ENCODE results near the gene ZBTB16. TPM values are rescaled to one million over a fixed set of nuclear protein-coding genes. Genes with fewer than 3 reads are reported as not detected.

The ZBTB16 gene
- total and polyA plus RNA-seq, 4 donors = 32.9 to 283 (median 74.5) TPM

DNA sequence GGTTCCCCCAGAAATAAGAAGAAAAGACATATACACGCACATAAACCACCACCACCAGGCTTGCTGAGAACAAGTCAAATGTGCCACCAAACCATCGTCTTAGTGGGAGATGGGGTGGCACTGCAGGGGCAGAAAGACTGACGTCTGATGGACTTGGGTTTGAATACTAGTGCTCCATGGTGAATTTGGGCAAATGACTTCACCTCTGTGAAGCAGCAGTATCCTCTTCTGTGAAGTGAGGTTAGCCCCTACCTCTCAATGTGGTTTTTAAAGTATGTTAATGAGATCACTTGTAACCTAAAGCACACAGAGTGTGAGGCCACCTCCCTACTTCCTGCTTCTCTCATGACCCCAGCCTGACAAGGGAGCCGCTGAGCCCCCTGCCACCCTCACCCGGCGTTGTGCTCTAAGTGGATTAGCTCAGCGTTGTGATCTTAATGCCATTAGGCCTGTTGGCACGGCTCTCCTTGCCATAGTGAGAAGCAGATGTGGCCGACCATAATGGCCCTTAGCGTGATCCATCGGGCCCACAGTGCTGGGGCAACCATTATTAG, 14.4 kb downstream of the ZBTB16 start:
- WGBS, 2 donors = 70% methylated on average over 11 of the region's 11 CpGs
- ATAC-seq (ENCODE audit: low FRiP score) (no peak), DNase-seq (no peak)
- peaks cover 2 to 25% of the 10 kb centered on the region in 2 donors for H3K4me1 ChIP-seq (ENCODE audit: control insufficient read depth in 1 of 2, insufficient read depth in 2 of 2, low read length in 2 of 2)
- no peaks in the 10 kb centered on the region for H3K27me3 ChIP-seq (ENCODE audit: control insufficient read depth in 1 of 2, insufficient read depth in 2 of 2, low read length in 1 of 2)
- H3K9me3 ChIP-seq (ENCODE audit: control insufficient read depth, low read length) = no peaks in the 10 kb centered on the region
- no peak overlapping the region for H3K4me3 ChIP-seq (ENCODE audit: low read length in 2 of 2)
- peak overlapping the region in 1 of 2 donors; percentile 68 for H3K27ac ChIP-seq (ENCODE audit: low read depth in 1 of 2, low read length in 2 of 2)
- intact Hi-C loops (cut with DNase I) = no loop called here
- H3K36me3 ChIP-seq (ENCODE audit: control insufficient read depth in 1 of 2, insufficient read depth in 2 of 2, low read length in 1 of 2) = peaks cover 5 to 6% of the 10 kb centered on the region in 2 donors

GRCh38 chr11:114074546-114075343, 15.2 kb downstream of the ZBTB16 start:
- ATAC-seq (ENCODE audit: low FRiP score) = no peak
- intact Hi-C loops (cut with DNase I) = loop anchor here in 1 of 2 donors (5.0 kb wide), 1 partner anchor 103 kb away; no protein-coding TSS in a partner anchor
- Histone ChIP-seq H3K9me3 (ENCODE audit: control insufficient read depth, low read length) (no peaks in the 10 kb centered on the region), H3K4me3 (ENCODE audit: low read length in 2 of 2) (no peak overlapping the region), H3K4me1 (ENCODE audit: control insufficient read depth in 1 of 2, insufficient read depth in 2 of 2, low read length in 2 of 2) (peaks cover 2 to 25% of the 10 kb centered on the region in 2 donors), H3K36me3 (ENCODE audit: control insufficient read depth in 1 of 2, insufficient read depth in 2 of 2, low read length in 1 of 2) (peaks cover 4 to 5% of the 10 kb centered on the region in 2 donors), H3K27me3 (ENCODE audit: control insufficient read depth in 1 of 2, insufficient read depth in 2 of 2, low read length in 1 of 2) (no peaks in the 10 kb centered on the region), H3K27ac (ENCODE audit: low read depth in 1 of 2, low read length in 2 of 2) (peak overlapping the region; percentile 5 to 45)
- DNase-seq = no peak
- WGBS, 2 donors = 74 to 80% methylated on average over 21 of the region's 21 CpGs

- ATAC-seq (ENCODE audit: low FRiP score) (no peak), DNase-seq (no peak)
- intact Hi-C loops (cut with DNase I) = loop anchor here in 1 of 2 donors (5.0 kb wide), 1 partner anchor 102 kb away; no protein-coding TSS in a partner anchor
- Histone ChIP-seq H3K4me3 (ENCODE audit: low read length in 2 of 2) (no peak overlapping the region), H3K4me1 (ENCODE audit: control insufficient read depth in 1 of 2, insufficient read depth in 2 of 2, low read length in 2 of 2) (peaks cover 2 to 24% of the 10 kb centered on the region in 2 donors), H3K9me3 (ENCODE audit: control insufficient read depth, low read length) (no peaks in the 10 kb centered on the region), H3K36me3 (ENCODE audit: control insufficient read depth in 1 of 2, insufficient read depth in 2 of 2, low read length in 1 of 2) (peaks cover 4 to 5% of the 10 kb centered on the region in 2 donors), H3K27ac (ENCODE audit: low read depth in 1 of 2, low read length in 2 of 2) (peak overlapping the region; percentile 5 to 45), H3K27me3 (ENCODE audit: control insufficient read depth in 1 of 2, insufficient read depth in 2 of 2, low read length in 1 of 2) (no peaks in the 10 kb centered on the region)
- 89 to 93% methylated on average over 6 of the region's 6 CpGs for WGBS, 2 donors
Observed at GRCh38 chr11:114075344-114075610, 15.8 kb downstream of the ZBTB16 start.

DNA sequence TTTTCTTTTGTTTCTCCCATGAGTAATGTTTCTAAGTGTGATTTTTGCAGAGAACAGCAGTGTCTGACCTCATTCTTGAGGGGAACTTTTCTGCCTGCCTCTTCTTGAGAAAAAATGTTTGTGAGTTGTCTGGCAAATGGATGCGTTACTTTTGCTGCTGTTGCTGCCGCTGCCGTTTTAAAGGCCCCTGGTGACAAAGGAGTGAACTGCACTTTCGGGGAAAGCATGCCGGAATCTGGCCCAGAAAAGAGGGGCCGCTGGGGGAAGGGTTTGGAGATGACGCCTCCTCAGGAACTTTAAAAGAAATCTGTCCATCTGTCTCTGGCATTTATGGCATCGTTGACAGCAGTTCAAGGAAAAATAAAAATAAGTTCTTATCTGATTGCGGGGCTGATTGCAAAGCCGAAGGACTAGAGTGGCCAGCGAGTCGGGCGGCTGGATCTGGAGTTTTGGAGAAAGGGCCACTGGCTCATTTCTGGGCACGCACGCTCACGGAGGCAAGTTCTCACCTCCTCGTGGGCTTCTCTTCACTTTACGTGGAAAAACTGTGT, 16.5 kb downstream of the ZBTB16 start:
- H3K36me3 ChIP-seq (ENCODE audit: control insufficient read depth in 1 of 2, insufficient read depth in 2 of 2, low read length in 1 of 2) = peaks cover 4 to 5% of the 10 kb centered on the region in 2 donors
- peak overlapping the region; percentile 39 to 92 for H3K27ac ChIP-seq (ENCODE audit: low read depth in 1 of 2, low read length in 2 of 2)
- H3K4me3 ChIP-seq (ENCODE audit: low read length in 2 of 2) = no peak overlapping the region
- H3K27me3 ChIP-seq (ENCODE audit: control insufficient read depth in 1 of 2, insufficient read depth in 2 of 2, low read length in 1 of 2) = no peaks in the 10 kb centered on the region
- WGBS, 2 donors = 4 to 8% methylated on average over 18 of the region's 18 CpGs
- H3K4me1 ChIP-seq (ENCODE audit: control insufficient read depth in 1 of 2, insufficient read depth in 2 of 2, low read length in 2 of 2) = peaks cover 5 to 26% of the 10 kb centered on the region in 2 donors
- DNase-seq = peak; percentile 77 to 86
- H3K9me3 ChIP-seq (ENCODE audit: control insufficient read depth, low read length) = no peaks in the 10 kb centered on the region
- peak; percentile 8 for ATAC-seq (ENCODE audit: low FRiP score)
- intact Hi-C loops (cut with DNase I) = loop anchor here in 1 of 2 donors (5.0 kb wide), 1 partner anchor 101 kb away; no protein-coding TSS in a partner anchor

GRCh38 chr11:114076921-114077331, 17.4 kb downstream of the ZBTB16 start:
- no peak for ATAC-seq (ENCODE audit: low FRiP score)
- no peak for DNase-seq
- H3K27me3 ChIP-seq (ENCODE audit: control insufficient read depth in 1 of 2, insufficient read depth in 2 of 2, low read length in 1 of 2) = no peaks in the 10 kb centered on the region
- H3K4me3 ChIP-seq (ENCODE audit: low read length in 2 of 2) = peak overlapping the region in 1 of 2 donors; percentile 6
- no peaks in the 10 kb centered on the region for H3K9me3 ChIP-seq (ENCODE audit: control insufficient read depth, low read length)
- H3K36me3 ChIP-seq (ENCODE audit: control insufficient read depth in 1 of 2, insufficient read depth in 2 of 2, low read length in 1 of 2) = peaks cover 4 to 5% of the 10 kb centered on the region in 2 donors
- intact Hi-C loops (cut with DNase I) = loop anchor here in 1 of 2 donors (5.0 kb wide), 1 partner anchor 100 kb away; no protein-coding TSS in a partner anchor
- WGBS, 2 donors = 18 to 23% methylated on average over 3 of the region's 3 CpGs
- peaks cover 5 to 24% of the 10 kb centered on the region in 2 donors for H3K4me1 ChIP-seq (ENCODE audit: control insufficient read depth in 1 of 2, insufficient read depth in 2 of 2, low read length in 2 of 2)
- peak overlapping the region; percentile 3 to 63 for H3K27ac ChIP-seq (ENCODE audit: low read depth in 1 of 2, low read length in 2 of 2)

GRCh38 chr11:114077482-114078305, 18.2 kb downstream of the ZBTB16 start:
- DNase-seq (no peak), ATAC-seq (ENCODE audit: low FRiP score) (no peak)
- peaks cover 4 to 5% of the 10 kb centered on the region in 2 donors for H3K36me3 ChIP-seq (ENCODE audit: control insufficient read depth in 1 of 2, insufficient read depth in 2 of 2, low read length in 1 of 2)
- intact Hi-C loops (cut with DNase I) = loop anchor here in 1 of 2 donors (2.0 to 5.0 kb wide), 2 partner anchors 19 to 100 kb away; partner anchors contain the start of gene ZBTB16
- H3K4me1 ChIP-seq (ENCODE audit: control insufficient read depth in 1 of 2, insufficient read depth in 2 of 2, low read length in 2 of 2) = peaks cover 5 to 24% of the 10 kb centered on the region in 2 donors
- H3K27me3 ChIP-seq (ENCODE audit: control insufficient read depth in 1 of 2, insufficient read depth in 2 of 2, low read length in 1 of 2) = no peaks in the 10 kb centered on the region
- H3K4me3 ChIP-seq (ENCODE audit: low read length in 2 of 2) = no peak overlapping the region
- no peaks in the 10 kb centered on the region for H3K9me3 ChIP-seq (ENCODE audit: control insufficient read depth, low read length)
- WGBS, 2 donors = 67 to 75% methylated on average over 9 of the region's 9 CpGs
- peak overlapping the region; percentile 65 to 89 for H3K27ac ChIP-seq (ENCODE audit: low read depth in 1 of 2, low read length in 2 of 2)

DNA sequence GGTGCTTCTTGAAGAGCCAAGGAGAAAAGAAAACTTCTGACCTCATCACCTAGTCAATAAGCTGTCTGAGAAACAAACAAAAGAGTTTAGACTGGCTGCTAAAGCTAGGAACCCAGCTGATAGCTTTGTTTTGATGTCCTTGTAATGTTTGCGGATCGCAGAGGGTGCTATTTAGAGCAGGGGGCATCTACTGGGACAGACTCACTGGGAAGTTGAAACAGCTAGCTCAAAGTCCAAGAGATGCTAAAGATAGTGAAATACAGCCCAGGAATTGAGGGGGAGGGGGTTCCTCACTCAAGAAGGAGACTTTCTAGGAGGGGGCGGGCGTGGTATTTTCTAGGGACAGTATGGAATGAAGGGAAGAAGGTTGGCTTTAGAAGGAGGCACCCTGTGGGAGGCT, 18.9 kb downstream of the ZBTB16 start:
- Histone ChIP-seq H3K4me3 (ENCODE audit: low read length in 2 of 2) (no peak overlapping the region), H3K4me1 (ENCODE audit: control insufficient read depth in 1 of 2, insufficient read depth in 2 of 2, low read length in 2 of 2) (peaks cover 6 to 27% of the 10 kb centered on the region in 2 donors), H3K27ac (ENCODE audit: low read depth in 1 of 2, low read length in 2 of 2) (peak overlapping the region; percentile 89 to 92), H3K9me3 (ENCODE audit: control insufficient read depth, low read length) (no peaks in the 10 kb centered on the region), H3K27me3 (ENCODE audit: control insufficient read depth in 1 of 2, insufficient read depth in 2 of 2, low read length in 1 of 2) (no peaks in the 10 kb centered on the region), H3K36me3 (ENCODE audit: control insufficient read depth in 1 of 2, insufficient read depth in 2 of 2, low read length in 1 of 2) (peaks cover 4 to 5% of the 10 kb centered on the region in 2 donors)
- intact Hi-C loops (cut with DNase I) = loop anchor here in 1 of 2 donors (2.0 to 5.0 kb wide), 2 partner anchors 20 to 99 kb away; partner anchors contain the start of gene ZBTB16
- no peak for DNase-seq
- no peak for ATAC-seq (ENCODE audit: low FRiP score)
- 72 to 75% methylated on average over 4 of the region's 4 CpGs for WGBS, 2 donors

DNA sequence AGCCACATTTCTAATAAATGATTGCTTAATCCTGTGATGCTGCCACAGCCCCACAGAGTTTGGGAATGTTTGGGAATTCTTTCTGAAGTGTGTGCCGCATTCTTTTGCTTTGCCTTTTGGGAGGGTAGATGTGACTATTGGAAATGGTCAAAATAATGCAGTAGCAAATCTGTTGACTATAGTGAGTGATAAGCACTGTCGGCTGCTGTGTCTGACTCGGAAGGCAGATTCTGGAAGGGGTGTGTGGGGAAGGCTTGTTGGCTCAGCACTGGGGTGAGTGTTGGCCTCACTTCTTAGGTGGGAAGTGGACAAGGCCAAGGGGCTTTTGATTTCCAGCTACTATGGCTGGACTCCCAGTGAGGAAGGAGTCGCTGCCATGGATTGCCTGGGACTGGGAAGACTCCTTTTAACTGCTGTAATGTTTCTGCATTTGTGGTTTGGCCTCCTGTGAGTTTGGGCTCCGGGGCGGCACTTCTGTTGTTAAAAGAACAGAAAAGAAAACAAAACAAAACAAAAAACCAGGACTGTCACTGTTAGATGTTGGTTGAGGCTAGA, 20.1 kb downstream of the ZBTB16 start:
- WGBS, 2 donors = 5 to 6% methylated on average over 6 of the region's 6 CpGs
- Histone ChIP-seq H3K27ac (ENCODE audit: low read depth in 1 of 2, low read length in 2 of 2) (peak overlapping the region; percentile 89 to 91), H3K4me1 (ENCODE audit: control insufficient read depth in 1 of 2, insufficient read depth in 2 of 2, low read length in 2 of 2) (peaks cover 8 to 30% of the 10 kb centered on the region in 2 donors)

More for the DNA sequence above, 20.1 kb downstream of the ZBTB16 start:
- Histone ChIP-seq H3K36me3 (ENCODE audit: control insufficient read depth in 1 of 2, insufficient read depth in 2 of 2, low read length in 1 of 2) (peaks cover 2 to 5% of the 10 kb centered on the region in 2 donors), H3K9me3 (ENCODE audit: control insufficient read depth, low read length) (no peaks in the 10 kb centered on the region), H3K4me3 (ENCODE audit: low read length in 2 of 2) (no peak overlapping the region), H3K27me3 (ENCODE audit: control insufficient read depth in 1 of 2, insufficient read depth in 2 of 2, low read length in 1 of 2) (no peaks in the 10 kb centered on the region)
- ATAC-seq (ENCODE audit: low FRiP score) (peak; percentile 2), DNase-seq (peak in 1 of 2 donors; percentile 60)
- intact Hi-C loops (cut with DNase I) = loop anchor here (2.0 to 5.0 kb wide), 4 partner anchors 21 to 98 kb away; partner anchors contain the start of gene ZBTB16 (in 1 of the 2)

Measured in aorta (tissue), 5 donors.